Measurements from ENCODE around the gene OTOGL.
A peak's percentile ranks its signal among the peaks of the same experiment; 100 is the strongest.

The OTOGL gene

GRCh38 chr12:80192087-80192486, 92.8 kb downstream of the OTOGL start:
- no peak for TF ChIP-seq Cebpa-rat (IDR thresholded peaks at IDR 0.05)
- H3K4me1 ChIP-seq: peaks cover 9 to 30% (median 16%) of the 10 kb centered on the region in 10 experiments
- no peak overlapping the region for H3K4me2 ChIP-seq
- no peaks in the 10 kb centered on the region for H3K27me3 ChIP-seq
- no peaks in the 10 kb centered on the region for H4K20me1 ChIP-seq
- no peaks in the 10 kb centered on the region for H3K9me3 ChIP-seq (replicated peaks in 1 of 11)
- no peak overlapping the region for H3K4me3 ChIP-seq
- 0 out of 22 replicates have a peak overlapping the region, but pooled peaks of 1 of the 11 experiments have one; percentile 2 for H3K27ac ChIP-seq
- no peaks in the 10 kb centered on the region for H3K36me3 ChIP-seq
- 0 out of 22 replicates have a peak overlapping the region, but pooled peaks of 1 of the 11 experiments have one; percentile 5 for H3K9ac ChIP-seq

GRCh38 chr12:80193865-80194264, 94.5 kb downstream of the OTOGL start:
- peaks cover 0 to 13% (median 2%) of the 10 kb centered on the region in 10 experiments; a peak in 5 of 20 replicates for H3K4me1 ChIP-seq
- H4K20me1 ChIP-seq: no peaks in the 10 kb centered on the region
- no peaks in the 10 kb centered on the region for H3K27me3 ChIP-seq
- H3K4me2 ChIP-seq: no peak overlapping the region
- no peak overlapping the region for H3K4me3 ChIP-seq
- no peaks in the 10 kb centered on the region for H3K9me3 ChIP-seq (replicated peaks in 1 of 11)
- no peak overlapping the region for H3K9ac ChIP-seq
- H3K27ac ChIP-seq: no peak overlapping the region
- no peak for TF ChIP-seq Cebpa-rat (IDR thresholded peaks at IDR 0.05)
- no peaks in the 10 kb centered on the region for H3K36me3 ChIP-seq

GRCh38 chr12:80195074-80195726, 95.9 kb downstream of the OTOGL start:
- no peak overlapping the region for H3K9ac ChIP-seq
- no peaks in the 10 kb centered on the region for H3K27me3 ChIP-seq
- H3K4me2 ChIP-seq: no peak overlapping the region
- H3K27ac ChIP-seq: no peak overlapping the region
- peaks cover 0 to 10% (median under 1%) of the 10 kb centered on the region in 10 experiments; a peak in 5 of 20 replicates for H3K4me1 ChIP-seq
- TF ChIP-seq Cebpa-rat (IDR thresholded peaks at IDR 0.05): no peak
- H4K20me1 ChIP-seq: no peaks in the 10 kb centered on the region
- no peaks in the 10 kb centered on the region for H3K9me3 ChIP-seq (replicated peaks in 1 of 11)
- no peaks in the 10 kb centered on the region for H3K36me3 ChIP-seq
- no peak overlapping the region for H3K4me3 ChIP-seq

- Histone ChIP-seq H3K4me2 (no peak overlapping the region), H3K4me3 (no peak overlapping the region), H3K9ac (no peak overlapping the region), H3K9me3 (replicated peaks in 1 of 11) (no peaks in the 10 kb centered on the region), H3K27ac (no peak overlapping the region), H3K27me3 (no peaks in the 10 kb centered on the region), H3K4me1 (peaks cover 0 to 10% (median 0%) of the 10 kb centered on the region in 10 experiments; a peak in 5 of 20 replicates), H4K20me1 (no peaks in the 10 kb centered on the region), H3K36me3 (no peaks in the 10 kb centered on the region)
- TF ChIP-seq Cebpa-rat (IDR thresholded peaks at IDR 0.05): no peak
Observed at GRCh38 chr12:80195737-80196136, 96.4 kb downstream of the OTOGL start.

GRCh38 chr12:80196419-80196818, 97.1 kb downstream of the OTOGL start:
- TF ChIP-seq Cebpa-rat (IDR thresholded peaks at IDR 0.05): no peak
- no peak overlapping the region for H3K9ac ChIP-seq
- no peaks in the 10 kb centered on the region for H3K9me3 ChIP-seq (replicated peaks in 1 of 11)
- peaks cover 0 to 10% (median 0%) of the 10 kb centered on the region in 10 experiments; a peak in 5 of 20 replicates for H3K4me1 ChIP-seq
- H3K36me3 ChIP-seq: no peaks in the 10 kb centered on the region
- no peak overlapping the region for H3K4me3 ChIP-seq
- H3K4me2 ChIP-seq: peak overlapping the region in 5 of 11 experiments; percentile 2 to 32 (median 16); a peak in 7 of 22 replicates
- no peaks in the 10 kb centered on the region for H4K20me1 ChIP-seq
- no peak overlapping the region for H3K27ac ChIP-seq
- no peaks in the 10 kb centered on the region for H3K27me3 ChIP-seq

- Histone ChIP-seq H3K27me3 (no peaks in the 10 kb centered on the region), H3K36me3 (no peaks in the 10 kb centered on the region), H3K27ac (no peak overlapping the region), H3K9me3 (replicated peaks in 1 of 11) (no peaks in the 10 kb centered on the region), H3K4me2 (no peak overlapping the region), H3K4me1 (peaks cover 0 to 10% (median 0%) of the 10 kb centered on the region in 10 experiments; a peak in 5 of 20 replicates), H3K4me3 (no peak overlapping the region), H4K20me1 (no peaks in the 10 kb centered on the region), H3K9ac (no peak overlapping the region)
- no peak for TF ChIP-seq Cebpa-rat (IDR thresholded peaks at IDR 0.05)
Observed at GRCh38 chr12:80198782-80199337, 99.5 kb downstream of the OTOGL start.

GRCh38 chr12:80199931-80200330, 100.6 kb downstream of the OTOGL start:
- H3K4me1 ChIP-seq: peaks cover 0 to 10% (median 0%) of the 10 kb centered on the region in 10 experiments; a peak in 5 of 20 replicates
- H3K27ac ChIP-seq: no peak overlapping the region
- H3K27me3 ChIP-seq: no peaks in the 10 kb centered on the region
- H3K4me2 ChIP-seq: no peak overlapping the region
- TF ChIP-seq Cebpa-rat (IDR thresholded peaks at IDR 0.05): no peak
- no peak overlapping the region for H3K9ac ChIP-seq
- no peaks in the 10 kb centered on the region for H4K20me1 ChIP-seq
- H3K36me3 ChIP-seq: no peaks in the 10 kb centered on the region
- H3K4me3 ChIP-seq: no peak overlapping the region
- H3K9me3 ChIP-seq (replicated peaks in 1 of 11): no peaks in the 10 kb centered on the region

- no peaks in the 10 kb centered on the region for H3K36me3 ChIP-seq
- no peaks in the 10 kb centered on the region for H3K27me3 ChIP-seq
- peaks cover 0 to 10% (median 0%) of the 10 kb centered on the region in 10 experiments; a peak in 5 of 20 replicates for H3K4me1 ChIP-seq
- no peak overlapping the region for H3K27ac ChIP-seq
- no peak overlapping the region for H3K4me3 ChIP-seq
- no peaks in the 10 kb centered on the region for H3K9me3 ChIP-seq (replicated peaks in 1 of 11)
- no peaks in the 10 kb centered on the region for H4K20me1 ChIP-seq
- no peak for TF ChIP-seq Cebpa-rat (IDR thresholded peaks at IDR 0.05)
- H3K9ac ChIP-seq: no peak overlapping the region
- H3K4me2 ChIP-seq: no peak overlapping the region
Observed at GRCh38 chr12:80200414-80200813, 101.1 kb downstream of the OTOGL start.

GRCh38 chr12:80201908-80202307, 102.6 kb downstream of the OTOGL start:
- no peaks in the 10 kb centered on the region for H3K36me3 ChIP-seq
- H3K27me3 ChIP-seq: no peaks in the 10 kb centered on the region
- no peak overlapping the region for H3K4me3 ChIP-seq
- H3K27ac ChIP-seq: no peak overlapping the region
- H3K9me3 ChIP-seq (replicated peaks in 1 of 11): no peaks in the 10 kb centered on the region
- H3K9ac ChIP-seq: no peak overlapping the region
- peaks cover 0 to 2% (median 0%) of the 10 kb centered on the region in 10 experiments; a peak in 3 of 20 replicates for H3K4me1 ChIP-seq
- TF ChIP-seq Cebpa-rat (IDR thresholded peaks at IDR 0.05): no peak
- no peak overlapping the region for H3K4me2 ChIP-seq
- no peaks in the 10 kb centered on the region for H4K20me1 ChIP-seq

GRCh38 chr12:80205960-80206359, 106.6 kb downstream of the OTOGL start:
- Histone ChIP-seq H4K20me1 (no peaks in the 10 kb centered on the region), H3K9me3 (replicated peaks in 1 of 11) (no peaks in the 10 kb centered on the region), H3K9ac (no peak overlapping the region), H3K27ac (no peak overlapping the region), H3K36me3 (no peaks in the 10 kb centered on the region), H3K4me3 (no peak overlapping the region), H3K4me1 (no peaks in the 10 kb centered on the region), H3K4me2 (no peak overlapping the region), H3K27me3 (no peaks in the 10 kb centered on the region)
- TF ChIP-seq Cebpa-rat (IDR thresholded peaks at IDR 0.05): no peak
